ENCODE measurements around the gene MYO16. TPM values are rescaled to one million over a fixed set of nuclear protein-coding genes. Genes with fewer than 3 reads are reported as not detected.

MYO16 gene
- total RNA-seq, 1 donor from 2014 or later: 2.3 TPM

GRCh38 chr13:109156181-109156935 lies 526.9 kb downstream of the MYO16 start:
- Mint-ChIP-seq H3K27ac (peak overlapping the region; percentile 31), H3K36me3 (ENCODE audit: insufficient read depth) (no peaks in the 10 kb centered on the region), H3K9me3 (ENCODE audit: low read depth) (no peaks in the 10 kb centered on the region), H3K4me1 (ENCODE audit: low read depth) (peaks cover 11% of the 10 kb centered on the region), H3K27me3 (peaks cover 33% of the 10 kb centered on the region), H3K4me3 (ENCODE audit: low read depth) (no peak overlapping the region)
- TF ChIP-seq, protein P1, sequence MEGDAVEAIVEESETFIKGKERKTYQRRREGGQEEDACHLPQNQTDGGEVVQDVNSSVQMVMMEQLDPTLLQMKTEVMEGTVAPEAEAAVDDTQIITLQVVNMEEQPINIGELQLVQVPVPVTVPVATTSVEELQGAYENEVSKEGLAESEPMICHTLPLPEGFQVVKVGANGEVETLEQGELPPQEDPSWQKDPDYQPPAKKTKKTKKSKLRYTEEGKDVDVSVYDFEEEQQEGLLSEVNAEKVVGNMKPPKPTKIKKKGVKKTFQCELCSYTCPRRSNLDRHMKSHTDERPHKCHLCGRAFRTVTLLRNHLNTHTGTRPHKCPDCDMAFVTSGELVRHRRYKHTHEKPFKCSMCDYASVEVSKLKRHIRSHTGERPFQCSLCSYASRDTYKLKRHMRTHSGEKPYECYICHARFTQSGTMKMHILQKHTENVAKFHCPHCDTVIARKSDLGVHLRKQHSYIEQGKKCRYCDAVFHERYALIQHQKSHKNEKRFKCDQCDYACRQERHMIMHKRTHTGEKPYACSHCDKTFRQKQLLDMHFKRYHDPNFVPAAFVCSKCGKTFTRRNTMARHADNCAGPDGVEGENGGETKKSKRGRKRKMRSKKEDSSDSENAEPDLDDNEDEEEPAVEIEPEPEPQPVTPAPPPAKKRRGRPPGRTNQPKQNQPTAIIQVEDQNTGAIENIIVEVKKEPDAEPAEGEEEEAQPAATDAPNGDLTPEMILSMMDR (IDR thresholded peaks at IDR 0.05; ENCODE audit: unreplicated experiment): no peak
- no peak for DNase-seq (ENCODE audit: low spot score, unreplicated experiment)

DNA sequence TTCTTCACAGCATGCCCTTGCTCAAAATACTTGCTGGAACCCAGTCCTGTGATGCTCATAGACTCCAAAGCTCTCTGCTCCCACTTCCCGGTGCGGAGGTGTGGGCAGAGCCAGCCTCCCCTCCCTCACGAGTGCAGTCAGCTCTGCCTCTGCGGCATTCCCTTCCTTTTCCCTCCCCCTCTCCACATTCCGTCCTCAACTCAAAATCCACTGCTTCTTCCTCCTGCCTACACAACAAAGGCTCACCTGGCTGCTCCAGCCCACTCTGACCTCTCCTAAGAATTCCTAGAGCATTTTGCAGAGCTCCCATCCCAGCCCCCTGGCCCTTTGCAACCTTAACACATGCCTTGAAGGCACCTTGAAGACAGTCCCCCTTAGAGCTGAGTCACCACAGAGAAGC lies 527.9 kb downstream of the MYO16 start:
- H3K36me3 Mint-ChIP-seq (ENCODE audit: insufficient read depth): no peaks in the 10 kb centered on the region
- no peak overlapping the region for H3K4me3 Mint-ChIP-seq (ENCODE audit: low read depth)
- no peak for DNase-seq (ENCODE audit: low spot score, unreplicated experiment)
- H3K4me1 Mint-ChIP-seq (ENCODE audit: low read depth): peaks cover 11% of the 10 kb centered on the region
- TF ChIP-seq, protein P1 (IDR thresholded peaks at IDR 0.05; ENCODE audit: unreplicated experiment): no peak
- H3K27me3 Mint-ChIP-seq: peaks cover 30% of the 10 kb centered on the region
- H3K27ac Mint-ChIP-seq: no peak overlapping the region
- no peaks in the 10 kb centered on the region for H3K9me3 Mint-ChIP-seq (ENCODE audit: low read depth)

- no peak for DNase-seq (ENCODE audit: low spot score, unreplicated experiment)
- TF ChIP-seq, protein P1 (IDR thresholded peaks at IDR 0.05; ENCODE audit: unreplicated experiment): no peak
- H3K4me1 Mint-ChIP-seq (ENCODE audit: low read depth): peaks cover 11% of the 10 kb centered on the region
- H3K4me3 Mint-ChIP-seq (ENCODE audit: low read depth): no peak overlapping the region
- H3K9me3 Mint-ChIP-seq (ENCODE audit: low read depth): no peaks in the 10 kb centered on the region
- H3K27ac Mint-ChIP-seq: no peak overlapping the region
- H3K27me3 Mint-ChIP-seq: peaks cover 31% of the 10 kb centered on the region
- no peaks in the 10 kb centered on the region for H3K36me3 Mint-ChIP-seq (ENCODE audit: insufficient read depth)
Measured at GRCh38 chr13:109158383-109158782, 529.0 kb downstream of the MYO16 start.

- H3K9me3 Mint-ChIP-seq (ENCODE audit: low read depth): no peaks in the 10 kb centered on the region
Measured at GRCh38 chr13:109159650-109160309, 530.4 kb downstream of the MYO16 start.

DNA sequence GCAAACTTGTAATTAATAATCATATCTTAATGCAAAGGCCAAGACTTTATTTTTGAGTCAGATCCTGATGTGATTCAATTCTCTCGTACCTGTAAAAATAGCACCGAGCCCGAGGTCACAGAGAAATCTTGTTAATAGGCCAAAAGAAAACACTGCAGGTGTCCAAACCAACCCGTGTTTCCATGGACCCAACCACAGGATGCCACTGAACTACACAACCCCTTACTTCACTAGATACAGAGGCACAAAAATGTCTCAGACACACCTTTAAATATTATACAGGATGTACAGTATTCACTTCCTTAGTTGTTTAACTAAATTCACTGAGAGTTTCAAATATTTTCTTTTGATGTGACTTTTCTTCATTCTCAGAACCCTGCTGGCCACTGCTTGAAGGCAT lies 530.9 kb downstream of the MYO16 start:
- no peaks in the 10 kb centered on the region for H3K36me3 Mint-ChIP-seq (ENCODE audit: insufficient read depth)
- TF ChIP-seq, protein P1 (IDR thresholded peaks at IDR 0.05; ENCODE audit: unreplicated experiment): no peak
- no peak overlapping the region for H3K27ac Mint-ChIP-seq
- H3K4me3 Mint-ChIP-seq (ENCODE audit: low read depth): no peak overlapping the region
- no peaks in the 10 kb centered on the region for H3K9me3 Mint-ChIP-seq (ENCODE audit: low read depth)
- H3K4me1 Mint-ChIP-seq (ENCODE audit: low read depth): peaks cover 11% of the 10 kb centered on the region
- DNase-seq (ENCODE audit: low spot score, unreplicated experiment): no peak
- peaks cover 29% of the 10 kb centered on the region for H3K27me3 Mint-ChIP-seq

More at GRCh38 chr13:109159650-109160309, 530.4 kb downstream of the MYO16 start:
- H3K4me1 Mint-ChIP-seq (ENCODE audit: low read depth): peaks cover 11% of the 10 kb centered on the region
- no peak for DNase-seq (ENCODE audit: low spot score, unreplicated experiment)
- no peaks in the 10 kb centered on the region for H3K36me3 Mint-ChIP-seq (ENCODE audit: insufficient read depth)
- no peak overlapping the region for H3K4me3 Mint-ChIP-seq (ENCODE audit: low read depth)
- TF ChIP-seq, protein P1 (IDR thresholded peaks at IDR 0.05; ENCODE audit: unreplicated experiment): no peak
- H3K27me3 Mint-ChIP-seq: peaks cover 31% of the 10 kb centered on the region
- H3K27ac Mint-ChIP-seq: no peak overlapping the region

All from progenitor cell of endocrine pancreas (in vitro differentiated cells).